GM21737 (cell line): ENCODE results near the gene MRE11.
"Not testable (repeated sequence)": the region's sequence is repeated elsewhere in the genome, so short reads cannot be mapped to it uniquely, and the experiment has no call there.

Source experiments
- ATAC-seq: cut with Tn5 transposase; IDR thresholded peaks from one replicate; pipeline ENCODE4 v1.9.1; 2021; ENCODE audit warnings: mild to moderate bottlenecking, moderate library complexity; ENCODE audit not compliant: unreplicated experiment

Gene MRE11

DNA sequence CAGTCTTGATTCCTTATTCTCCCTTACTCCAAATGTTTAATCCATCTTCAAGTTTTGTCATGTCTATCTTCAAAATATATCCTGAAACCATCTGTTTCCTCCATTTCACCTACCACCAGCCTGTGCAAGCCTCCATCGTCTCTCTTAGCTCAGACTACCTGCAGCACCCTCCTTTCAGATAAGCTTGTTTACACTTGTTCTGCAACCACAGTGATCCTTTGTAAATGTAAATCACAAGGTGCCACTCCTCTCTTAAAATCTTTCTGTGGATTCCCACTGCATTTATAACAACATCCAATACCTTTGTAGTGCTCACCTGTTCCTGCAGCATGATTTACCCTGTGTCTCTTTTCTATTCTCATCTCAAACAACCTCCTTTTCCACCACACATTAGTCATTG is 60.6 kb downstream of the MRE11 start:
- ATAC-seq = no peak

DNA sequence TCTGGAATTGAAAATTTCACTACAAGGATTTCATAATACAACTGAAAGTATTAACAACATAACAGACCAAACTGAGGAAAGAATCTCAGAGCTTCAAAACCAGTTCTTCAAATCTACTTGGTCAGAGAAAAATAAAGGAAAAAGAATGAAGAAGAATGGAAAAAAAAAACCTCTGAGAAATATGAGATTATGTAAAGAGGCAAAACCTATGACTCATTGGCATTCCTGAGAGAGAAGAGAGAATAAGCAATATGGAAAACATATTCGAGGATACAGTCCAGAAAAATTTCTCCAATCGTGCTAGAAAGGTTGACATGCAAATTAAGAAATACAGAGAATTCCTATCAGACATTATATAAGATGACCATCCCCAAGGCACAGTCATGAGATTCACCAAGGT is 69.0 kb downstream of the MRE11 start:
- no peak for ATAC-seq

DNA sequence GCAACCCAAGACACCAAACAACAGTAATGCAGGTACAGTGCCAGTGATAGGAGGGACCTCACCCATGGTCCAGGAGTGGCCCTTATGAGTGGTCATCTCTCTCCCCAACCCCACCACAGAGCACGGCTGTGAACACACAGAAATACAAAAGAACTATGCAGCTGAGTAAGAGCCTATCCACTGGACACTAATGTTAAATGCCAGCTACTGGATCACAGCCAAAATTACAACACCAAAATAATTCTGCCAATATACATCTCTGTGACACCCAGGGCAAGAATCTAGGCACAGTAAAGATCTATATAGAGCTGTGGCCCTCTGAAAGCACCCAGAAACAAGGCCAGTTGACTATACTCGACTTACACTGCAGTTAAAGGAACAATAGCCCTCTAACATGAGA is 69.6 kb downstream of the MRE11 start:
- no peak for ATAC-seq

DNA sequence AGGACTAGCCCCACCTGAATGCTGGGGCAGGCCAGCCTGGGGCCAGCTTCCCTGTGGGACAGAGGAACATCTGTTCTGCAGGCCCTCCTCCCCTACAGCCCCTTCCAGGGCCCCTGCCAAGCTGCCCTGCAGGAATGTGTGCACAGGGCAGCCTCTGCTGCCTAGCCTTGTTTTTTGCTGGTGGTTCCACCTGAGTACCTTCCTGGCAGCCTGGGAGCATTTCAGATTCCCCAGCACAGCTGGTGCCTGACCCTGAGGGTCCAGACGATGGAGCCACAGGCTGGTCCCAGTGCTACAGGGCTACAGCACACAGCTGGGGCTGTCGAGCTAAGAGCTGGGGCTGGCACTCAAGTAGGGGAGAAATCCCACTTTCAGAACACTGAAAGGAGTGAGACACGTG is 70.1 kb downstream of the MRE11 start:
- ATAC-seq = no peak

DNA sequence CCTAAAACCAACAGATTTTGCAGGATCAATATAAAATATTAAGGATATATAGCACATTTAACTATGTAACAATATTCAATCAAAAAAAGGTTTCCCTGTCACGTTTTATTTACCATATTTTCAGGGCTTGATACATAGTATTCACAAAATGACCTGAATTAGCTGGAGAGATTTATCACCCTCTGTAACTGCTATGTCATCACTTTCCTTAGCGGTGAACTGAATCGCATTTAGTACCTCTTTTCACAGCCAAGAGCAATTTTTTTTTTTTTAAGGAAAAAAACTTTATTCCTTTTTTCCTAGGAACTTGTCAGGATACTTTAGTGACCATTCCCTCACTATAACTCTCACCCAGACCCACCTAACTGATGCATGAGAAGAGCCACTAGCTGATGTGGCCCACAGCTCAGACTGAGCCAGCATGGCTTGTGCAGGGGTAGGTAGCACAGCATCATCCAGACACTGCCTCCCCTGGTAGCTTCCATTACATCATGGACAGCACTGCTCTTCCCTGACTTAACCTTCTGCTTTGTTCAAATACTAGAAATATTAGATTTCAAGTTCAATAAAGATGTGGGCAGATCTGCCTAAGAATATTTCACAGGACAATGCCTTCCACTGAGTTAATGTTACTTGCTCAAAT is 75.4 kb downstream of the MRE11 start:
- no peak for ATAC-seq

DNA sequence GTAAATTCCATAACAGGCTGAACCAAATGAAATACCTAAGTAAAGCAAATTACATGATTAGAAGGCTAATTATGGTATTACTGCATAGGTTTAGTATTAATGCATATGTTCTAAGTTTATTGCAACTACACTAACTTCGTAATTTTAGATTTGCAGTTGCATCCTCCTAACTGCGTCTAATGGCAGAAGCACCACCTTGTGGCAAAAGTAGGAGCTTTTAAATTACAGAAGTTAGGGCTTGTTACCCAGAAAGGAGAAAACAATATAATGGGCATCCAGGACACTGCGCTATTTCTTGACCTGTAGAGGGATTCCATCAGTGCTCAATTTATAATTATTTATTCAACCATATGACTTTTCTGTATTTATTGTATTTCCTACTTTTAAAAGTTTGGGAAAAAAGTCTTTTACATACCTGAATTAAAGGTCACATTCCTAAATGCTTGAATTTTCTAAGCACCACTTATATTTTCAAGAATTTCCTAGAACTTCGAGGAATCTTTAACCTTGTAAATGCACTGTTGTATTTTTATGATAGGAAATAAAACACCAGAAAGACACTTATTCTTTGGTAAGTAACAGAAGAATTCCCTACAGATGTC is 76.2 kb downstream of the MRE11 start:
- ATAC-seq = no peak

DNA sequence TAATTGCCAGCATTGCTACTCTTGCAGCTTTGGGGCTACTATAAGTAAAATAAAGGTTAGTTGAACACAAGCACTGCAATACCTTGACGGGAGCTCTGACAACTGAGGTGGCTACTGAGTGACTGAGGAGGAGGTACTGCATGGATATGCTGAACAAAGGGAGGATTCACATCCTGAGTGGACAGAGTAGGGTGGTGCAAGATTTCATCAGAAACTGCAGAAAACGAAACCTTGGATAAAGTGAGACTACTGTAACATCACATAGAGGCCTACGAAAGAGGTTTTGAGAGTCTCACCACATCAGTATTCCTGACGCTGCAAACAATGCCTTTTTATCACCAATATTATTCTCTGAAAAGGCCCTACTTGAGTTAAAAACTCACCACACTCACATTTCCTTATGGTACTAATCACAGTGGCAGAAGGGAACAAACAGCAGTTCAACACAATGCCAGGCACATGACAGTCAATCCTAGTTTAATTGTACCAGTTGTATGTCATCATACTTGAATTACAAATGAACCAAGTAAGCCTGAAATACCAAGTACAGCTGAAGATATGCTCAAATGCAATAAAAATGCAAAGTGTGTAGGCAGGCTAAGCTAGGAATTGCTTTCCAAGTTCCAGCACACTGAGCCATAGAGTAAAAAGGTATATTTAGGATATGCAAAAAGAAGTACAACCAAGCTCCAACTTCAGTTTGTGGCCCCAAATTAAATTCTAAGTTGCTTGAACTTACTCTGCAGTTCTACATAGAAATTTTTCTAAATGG is 88.4 kb downstream of the MRE11 start:
- no peak for ATAC-seq

DNA sequence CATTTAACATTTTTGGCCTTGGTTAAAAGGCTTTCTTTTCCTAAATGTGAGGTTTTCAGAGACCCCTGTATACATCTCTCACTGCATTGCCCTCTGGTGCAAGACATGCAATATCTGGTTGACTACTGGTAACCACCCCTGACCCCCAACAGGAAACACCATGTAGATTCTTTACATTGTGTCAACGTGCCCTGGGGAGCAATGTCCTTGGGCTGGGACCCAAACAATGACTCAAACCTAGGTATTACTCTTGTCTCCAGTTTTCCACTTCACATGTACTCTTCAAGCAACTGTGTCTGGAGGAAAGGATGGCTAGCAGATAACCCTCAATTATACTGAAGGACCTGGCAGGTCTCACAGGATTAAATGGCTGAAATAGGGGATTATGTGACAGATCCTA is 91.3 kb downstream of the MRE11 start:
- no peak for ATAC-seq

DNA sequence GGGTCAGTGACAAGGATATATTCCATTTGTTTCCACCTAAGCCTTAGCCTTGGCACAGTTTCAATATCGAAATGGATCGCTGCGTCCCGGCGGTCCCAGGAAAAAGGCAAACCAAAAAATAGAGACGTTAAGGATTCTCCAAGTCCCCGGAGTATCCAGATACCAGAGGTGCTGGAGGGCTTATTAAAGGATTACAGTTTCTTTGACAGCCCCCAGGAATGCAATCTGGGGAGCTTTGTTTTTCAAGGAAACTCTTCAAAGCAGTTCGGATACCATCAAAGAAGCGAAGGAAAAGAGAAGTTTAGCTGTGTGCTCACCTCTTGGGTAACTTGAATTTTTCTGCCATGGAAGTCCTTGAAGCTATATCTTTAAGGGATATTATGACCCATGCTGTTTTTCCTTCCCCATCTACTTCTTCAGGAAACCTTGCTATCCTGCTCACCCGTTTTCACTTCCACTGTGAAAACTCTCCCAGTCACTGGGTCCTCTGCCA is 91.8 kb downstream of the MRE11 start:
- no peak for ATAC-seq

DNA sequence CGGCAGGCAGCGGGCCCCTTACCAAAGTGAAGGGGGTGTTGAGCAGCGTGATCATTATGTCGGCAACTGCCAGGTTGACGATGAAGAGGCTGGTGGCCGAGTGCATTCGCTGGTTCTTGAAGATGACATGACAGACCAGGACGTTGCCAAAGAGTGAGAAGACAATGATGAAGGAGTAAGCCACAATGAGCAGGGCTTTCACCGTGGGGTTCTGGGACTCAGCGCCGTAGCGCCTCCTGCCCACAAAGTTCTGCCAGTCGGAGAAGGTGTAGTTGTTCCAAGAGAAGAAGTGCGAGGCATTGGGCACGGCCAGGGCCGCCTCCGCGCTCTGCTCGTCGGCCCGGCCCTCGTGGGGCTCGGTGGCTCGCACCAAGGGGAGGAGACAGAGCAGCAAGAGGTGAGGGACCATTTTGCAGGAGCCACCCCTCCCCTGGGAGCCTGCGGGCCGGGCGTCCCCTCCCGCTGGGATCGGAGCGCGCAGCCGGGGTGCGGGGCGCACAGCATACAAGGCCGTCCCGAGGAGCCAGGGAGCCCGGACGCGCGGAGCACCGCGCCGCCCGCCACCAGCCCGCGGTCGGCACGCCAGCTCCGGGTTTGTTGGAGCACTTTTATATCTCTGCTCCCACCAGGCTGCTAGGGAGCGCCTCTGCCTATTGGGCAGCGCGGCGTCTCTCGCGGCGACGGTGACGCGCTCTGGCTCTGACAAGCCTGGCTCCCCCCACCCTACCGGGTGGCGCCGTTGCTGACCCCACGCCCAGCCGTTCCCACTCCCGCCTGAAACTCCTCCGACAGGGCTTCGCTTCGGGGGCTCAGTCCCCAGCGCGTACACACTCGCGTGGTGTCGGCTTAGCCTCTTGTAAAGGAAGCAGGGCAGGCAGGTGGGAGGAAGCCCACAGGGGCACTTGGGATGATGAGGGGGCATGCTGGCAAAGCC is 92.5 kb downstream of the MRE11 start, which contains the start of gene GPR83:
Gene GPR83, minus strand, starts transcription at position 581 of the 934 bp plus-strand sequence. Its CDS starts 172 bp downstream, at position 409.
- ATAC-seq = no peak

DNA sequence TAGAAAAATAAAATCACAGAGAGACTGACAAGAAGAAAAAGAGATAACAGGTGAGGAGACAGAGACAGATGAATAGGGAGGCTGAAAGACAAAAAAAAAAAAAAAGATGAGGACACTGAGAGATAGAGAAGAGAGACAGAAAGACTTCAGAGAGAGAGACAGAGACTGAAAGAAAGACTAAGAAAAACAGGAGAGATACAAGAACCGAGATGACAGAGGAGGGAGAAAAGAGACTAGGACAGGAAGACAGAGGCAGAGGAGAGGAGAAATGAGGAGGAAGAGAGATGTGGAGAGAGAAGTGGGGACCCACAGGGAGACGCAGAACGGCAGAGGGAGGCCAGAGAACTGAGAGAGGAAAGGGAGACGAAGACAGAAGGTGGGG is 93.2 kb downstream of the MRE11 start:
- no peak for ATAC-seq

DNA sequence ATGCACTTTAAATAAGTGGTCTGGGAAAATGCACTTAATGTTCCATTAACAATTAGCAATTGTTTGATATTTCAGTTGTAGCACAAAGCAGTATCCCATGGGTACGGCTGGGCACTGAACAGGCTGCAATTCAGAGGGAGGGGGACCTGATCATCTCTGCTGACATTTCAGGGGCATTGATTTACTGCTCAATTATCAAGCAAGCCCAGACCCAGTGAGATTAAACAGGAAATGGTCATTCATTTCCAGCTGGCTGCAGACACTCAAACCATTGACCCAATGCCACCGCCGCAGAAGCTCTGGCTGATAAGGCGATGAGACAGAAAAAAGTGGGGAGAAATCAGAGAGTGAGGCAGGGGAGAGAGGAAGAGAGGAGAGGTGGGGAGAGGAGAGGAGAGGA is 93.6 kb downstream of the MRE11 start:
- ATAC-seq = no peak

DNA sequence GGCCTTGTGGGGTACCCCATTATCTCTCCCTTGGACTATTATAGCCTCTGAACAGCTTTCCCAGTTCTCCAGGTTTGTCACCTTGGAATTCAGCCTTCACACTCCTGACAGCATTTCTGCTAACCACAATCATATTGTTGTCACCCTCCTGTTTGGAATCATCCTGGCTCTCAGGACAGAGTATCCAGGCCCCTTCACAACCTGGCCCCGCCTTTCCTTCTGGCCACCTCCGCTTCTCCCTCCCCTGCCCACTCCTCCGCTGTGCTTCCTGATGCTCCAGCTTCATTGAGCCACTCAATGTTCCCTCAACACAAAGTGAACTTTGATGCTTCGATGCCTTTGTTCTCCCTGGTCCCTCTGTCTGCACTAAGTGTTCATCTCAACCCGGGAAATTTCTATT is 95.5 kb downstream of the MRE11 start:
- no peak for ATAC-seq

DNA sequence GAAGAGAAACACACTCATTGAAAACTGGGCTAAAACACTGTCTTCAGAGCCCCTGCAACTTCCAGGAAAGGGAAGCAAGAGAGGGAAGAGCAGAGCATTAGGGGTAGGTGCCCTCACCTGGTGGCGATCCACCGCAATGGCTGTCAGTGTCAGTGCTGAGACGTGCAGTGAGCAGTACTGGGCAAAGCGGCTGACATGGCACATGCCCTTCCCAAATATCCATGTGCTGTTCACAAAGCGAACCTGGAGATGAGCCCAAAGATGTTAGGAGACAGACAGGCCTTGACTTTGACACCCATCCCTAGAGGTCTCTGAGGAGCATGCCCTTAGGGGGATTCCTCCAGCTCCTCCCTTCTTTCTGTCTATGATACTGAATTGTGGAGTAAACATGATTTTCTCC is 97.4 kb downstream of the MRE11 start:
- no peak for ATAC-seq

DNA sequence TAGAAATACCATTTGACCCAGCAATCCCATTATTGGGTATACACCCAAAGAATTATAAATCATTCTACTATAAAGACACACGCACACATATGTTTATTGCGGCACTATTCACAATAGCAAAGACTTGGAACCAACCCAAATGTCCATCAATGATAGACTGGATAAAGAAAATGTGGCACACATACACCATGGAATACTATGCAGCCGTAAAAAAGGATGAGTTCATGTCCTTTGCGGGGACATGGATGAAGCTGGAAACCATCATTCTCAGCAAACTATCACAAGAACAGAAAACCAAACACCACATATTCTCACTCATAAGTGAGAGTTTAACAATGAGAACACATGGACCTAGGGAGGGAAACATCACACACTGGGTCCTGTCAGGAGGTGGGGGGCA is 101.7 kb downstream of the MRE11 start:
- not testable (repeated sequence) for ATAC-seq

DNA sequence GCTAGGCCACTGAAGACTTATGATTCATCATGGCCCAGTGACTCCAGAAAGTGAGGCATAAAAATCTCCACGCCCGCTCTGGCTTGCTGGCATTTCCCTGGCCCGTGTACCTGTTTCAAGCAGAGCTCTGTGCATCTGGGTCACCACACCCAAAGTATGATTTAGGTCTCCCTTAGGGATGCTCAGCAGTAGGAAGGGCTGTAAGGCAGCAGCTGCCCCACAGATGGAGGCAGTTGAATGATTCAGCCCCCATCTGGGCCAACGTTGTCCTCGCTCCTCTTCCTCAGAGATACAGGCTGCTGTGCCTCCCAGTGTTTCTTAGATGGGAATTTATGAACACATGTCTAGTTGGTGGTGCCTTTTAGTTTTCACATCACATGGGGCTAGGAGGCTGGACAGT is 114.0 kb downstream of the MRE11 start:
- no peak for ATAC-seq

DNA sequence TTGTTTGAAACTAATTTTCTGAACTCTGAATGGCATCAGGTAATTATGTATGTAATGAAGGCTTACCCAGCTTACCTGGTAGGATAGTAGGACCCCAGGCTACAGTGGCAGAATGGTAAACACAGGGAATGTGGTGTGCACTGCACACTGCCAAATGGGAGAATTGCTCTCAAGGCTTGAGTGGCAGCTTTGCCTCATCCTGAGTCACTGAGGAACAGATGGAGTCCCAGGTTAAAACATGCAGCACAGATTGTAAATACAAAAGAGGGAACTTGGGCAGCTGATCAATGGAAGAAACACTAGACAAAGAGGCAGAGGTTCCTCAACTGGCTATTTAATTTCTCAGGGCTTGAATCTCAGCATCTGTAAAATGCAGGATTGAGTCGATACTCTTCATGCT is 116.8 kb downstream of the MRE11 start:
- ATAC-seq = no peak

DNA sequence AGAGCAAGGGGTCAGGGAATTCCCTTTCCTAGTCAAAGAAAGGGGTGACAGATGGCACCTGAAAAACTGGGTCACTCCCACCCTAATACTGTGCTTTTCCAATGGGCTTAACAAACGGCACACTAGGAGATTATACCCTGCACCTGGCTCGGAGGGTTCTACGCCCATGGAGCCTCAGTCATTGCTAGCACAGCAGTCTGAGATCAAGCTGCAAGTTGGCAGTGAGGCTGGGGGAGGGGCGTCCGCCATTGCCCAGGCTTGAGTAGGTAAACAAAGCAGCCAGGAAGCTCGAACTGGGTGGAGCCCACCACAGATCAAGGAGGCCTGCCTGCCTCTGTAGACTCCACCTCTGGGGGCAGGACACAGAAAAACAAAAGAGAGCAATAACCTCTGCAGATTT is 123.1 kb downstream of the MRE11 start:
- ATAC-seq = not testable (repeated sequence)
